Right ventricle myocardium inferior (tissue), 1 donor: Measurements from ENCODE around the gene CHRNA4. TPM values are rescaled to one million over a fixed set of nuclear protein-coding genes. Genes with fewer than 3 reads are reported as not detected.

Source experiments
- total RNA-seq: library from RNA; stranded (reverse); fragmentation: NEBNext Ultra II Directional; extraction: Animal tissue kit (Norgen Biotek cat#: 25700); gene quantifications from one replicate; pipeline ENCODE4 v1.2.1, GENCODE V29; 2021
- donor health status: DM: no; HTN: yes; CAD: no; lungs with severe emphysema.

CHRNA4 gene
- total RNA-seq, 1 donor from 2014 or later = 2.3 TPM

Other genes with a start within 250 kb of the CHRNA4 start
- gene YTHDF1, start 145.2 kb downstream of the CHRNA4 start, total RNA-seq = 22.9 TPM
- not detected for gene BIRC7, start 125.4 kb downstream of the CHRNA4 start, total RNA-seq
- not detected for gene NKAIN4, start 106.9 kb downstream of the CHRNA4 start, total RNA-seq
- 28.8 TPM for gene ARFGAP1, start 88.5 kb downstream of the CHRNA4 start, total RNA-seq
- not detected for gene COL20A1, start 68.2 kb downstream of the CHRNA4 start, total RNA-seq
- gene KCNQ2, start 111.3 kb upstream of the CHRNA4 start, total RNA-seq = 1.8 TPM
- gene EEF1A2, start 137.7 kb upstream of the CHRNA4 start, total RNA-seq = 1,274 TPM
- 261 TPM for gene PPDPF, start 159.4 kb upstream of the CHRNA4 start, total RNA-seq
- gene PTK6, start 176.0 kb upstream of the CHRNA4 start, total RNA-seq = 0.11 TPM
- not detected for gene SRMS, start 186.4 kb upstream of the CHRNA4 start, total RNA-seq
- gene FNDC11, start 192.8 kb upstream of the CHRNA4 start, total RNA-seq = 0.16 TPM
- gene HELZ2, start 212.9 kb upstream of the CHRNA4 start, total RNA-seq = 12.8 TPM